ENCODE results near the gene TNNT3.

The TNNT3 gene

DNA sequence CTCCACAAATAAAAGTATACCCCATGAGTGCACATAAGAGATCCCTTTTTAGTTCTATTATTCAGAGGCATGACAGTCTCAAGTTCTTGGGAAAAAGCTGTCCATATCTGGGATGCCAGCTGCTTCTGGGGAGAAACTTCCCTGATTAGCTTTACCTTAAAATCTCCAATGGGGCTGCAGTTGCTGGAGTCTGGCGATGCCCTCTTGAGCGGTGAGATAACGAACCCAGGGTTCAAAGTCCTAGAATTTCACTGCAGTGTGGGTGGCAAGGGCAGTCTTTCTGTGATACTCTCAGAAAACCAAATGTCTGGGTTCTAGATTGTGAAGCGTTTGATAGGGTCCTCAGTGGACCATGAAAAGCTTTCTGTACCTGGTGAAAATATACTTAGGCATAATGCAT, 20.4 kb upstream of the TNNT3 start:
- no peak for DNase-seq

DNA sequence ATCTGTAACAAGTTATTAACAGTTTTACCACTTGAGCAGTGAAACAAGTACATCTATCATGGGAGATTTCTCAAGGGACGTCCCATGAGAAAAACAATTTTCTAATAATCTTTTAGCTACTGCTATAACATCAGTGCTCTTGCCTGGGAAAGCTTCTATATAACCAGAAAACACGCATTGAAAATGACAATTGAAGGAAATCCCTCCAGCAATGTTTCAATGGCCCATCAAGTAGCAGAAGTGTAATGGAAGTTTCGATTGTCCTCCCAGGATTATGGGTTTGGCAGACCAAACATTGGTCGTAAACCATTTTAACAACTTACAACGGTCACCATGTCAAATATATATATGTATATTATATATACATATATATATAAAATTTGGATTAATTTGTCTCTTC, 19.8 kb upstream of the TNNT3 start:
- no peak for DNase-seq

DNA sequence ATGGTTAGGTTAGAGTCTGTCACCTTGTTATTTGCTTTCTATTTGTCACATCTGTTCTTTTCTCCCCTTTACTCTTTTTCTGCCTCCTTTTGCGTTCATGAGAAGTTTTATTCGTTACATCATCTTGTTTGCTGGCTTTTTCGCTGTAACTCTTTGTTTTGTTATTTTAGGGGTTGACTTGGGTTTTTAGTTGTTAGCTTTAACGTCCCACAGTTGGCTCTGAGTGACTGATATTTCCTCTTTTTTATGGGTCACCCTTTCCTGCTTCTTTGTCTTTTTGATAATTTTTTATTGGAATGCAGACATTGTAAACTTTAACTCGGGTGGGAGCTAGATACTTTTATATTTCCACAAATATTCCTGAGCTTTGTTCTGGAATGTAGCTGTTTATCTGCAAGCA, 13.3 kb upstream of the TNNT3 start:
- no peak for DNase-seq

DNA sequence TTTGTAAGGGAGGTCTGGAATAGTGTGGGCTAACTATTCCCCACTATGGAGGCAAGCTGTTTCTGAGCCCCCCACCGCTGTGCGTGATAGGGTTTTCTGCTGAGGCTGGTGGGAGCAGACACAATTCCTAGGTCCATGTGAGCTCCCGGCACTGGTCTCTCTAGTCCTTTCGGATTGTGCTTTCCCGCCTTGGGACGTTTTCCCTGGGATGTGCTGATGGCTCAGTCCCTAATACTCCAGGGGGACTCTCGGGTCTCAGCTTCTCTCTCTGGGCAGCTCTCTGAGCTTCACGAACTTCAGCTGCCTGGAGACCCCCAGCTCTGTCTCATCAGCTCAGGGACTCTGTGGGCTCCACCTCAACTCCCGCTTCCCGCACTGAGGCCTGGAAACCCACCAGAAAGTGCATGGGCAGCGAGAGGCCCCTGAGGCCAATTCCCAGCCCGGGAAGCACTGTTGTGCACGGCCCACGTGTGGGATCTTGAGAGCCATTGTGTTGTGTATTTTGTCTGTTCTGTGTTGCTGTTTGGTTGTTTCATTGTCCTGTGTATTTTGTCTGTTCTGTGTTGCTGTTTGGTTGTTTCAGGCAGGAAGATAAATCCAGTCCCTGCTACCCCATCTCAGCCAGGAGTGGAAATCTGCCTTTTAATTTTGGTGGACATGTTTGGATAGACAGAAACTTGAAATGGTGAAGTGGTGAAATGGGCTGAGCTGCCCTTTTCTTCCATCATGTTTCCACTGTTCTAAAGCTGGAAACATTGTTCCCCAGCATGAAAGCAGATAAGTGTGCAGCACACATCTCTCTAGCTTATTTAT, 12.7 kb upstream of the TNNT3 start:
- DNase-seq = no peak

DNA sequence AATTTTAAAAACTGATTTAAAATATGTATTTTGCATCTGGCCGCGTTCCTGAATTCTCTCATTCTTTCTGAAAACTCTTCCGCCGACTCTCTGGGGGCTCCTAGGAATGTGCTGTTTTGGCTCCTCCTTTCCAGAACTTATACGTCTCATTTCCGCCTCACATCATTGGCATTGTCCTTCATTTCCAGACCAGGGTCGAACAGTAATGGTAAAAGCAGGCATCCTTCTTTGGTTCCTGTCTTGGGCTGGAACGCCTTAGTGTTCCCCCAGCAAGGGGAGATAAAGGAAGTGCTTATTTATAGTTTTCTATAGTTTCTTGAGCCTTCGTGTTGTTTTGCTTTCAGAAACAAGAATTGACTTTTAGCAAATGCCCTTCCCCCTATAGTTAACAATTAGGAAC, 10.9 kb upstream of the TNNT3 start:
- DNase-seq = peak; percentile 73

DNA sequence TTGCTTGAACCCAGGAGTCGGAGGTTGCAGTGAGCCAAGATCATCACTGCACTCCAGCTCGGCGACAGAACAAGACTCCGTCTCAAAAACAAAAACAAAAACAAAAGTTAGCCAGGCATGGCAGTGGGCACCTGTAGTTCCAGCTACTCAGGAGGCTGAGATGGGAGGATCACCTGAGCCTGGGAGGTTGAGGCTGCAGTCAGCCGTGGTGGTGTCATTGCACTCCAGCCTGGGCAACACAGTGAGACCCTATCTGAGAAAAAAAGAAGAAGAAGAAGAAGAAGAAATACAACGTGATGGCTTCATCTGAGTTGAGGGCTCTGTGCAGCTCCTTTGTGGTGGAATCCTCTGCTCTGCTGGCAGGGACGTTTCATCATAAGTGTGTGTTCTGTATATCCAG, 10.0 kb upstream of the TNNT3 start:
- DNase-seq = no peak

DNA sequence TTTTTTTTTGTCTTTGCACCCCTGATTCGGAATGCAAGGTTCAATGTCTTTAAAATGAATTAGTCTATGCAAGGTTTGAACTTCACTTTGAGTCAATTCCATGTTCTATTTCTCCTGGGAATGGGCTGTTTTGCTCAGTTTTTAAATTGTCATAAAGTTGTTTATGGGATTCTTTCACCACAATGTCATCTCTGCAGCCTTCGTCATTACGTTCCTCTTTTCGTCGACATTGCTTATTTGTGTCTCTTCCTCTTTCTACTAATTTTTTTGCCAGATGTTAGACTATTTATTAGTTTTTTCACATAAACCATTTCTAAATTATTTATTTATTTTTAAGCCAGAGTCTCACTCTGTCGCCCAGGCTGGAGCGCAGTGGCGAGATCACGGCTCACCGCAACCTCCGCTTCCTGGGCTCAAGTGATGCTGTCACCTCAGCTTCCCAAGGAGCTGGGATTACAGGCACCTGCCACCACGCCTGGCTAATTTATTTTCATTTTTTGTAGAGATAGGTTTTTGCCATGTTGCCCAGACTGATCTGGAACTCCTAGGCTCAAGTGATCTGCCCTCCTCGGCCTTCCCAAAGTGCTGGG, 7.1 kb upstream of the TNNT3 start:
- no peak for DNase-seq

DNA sequence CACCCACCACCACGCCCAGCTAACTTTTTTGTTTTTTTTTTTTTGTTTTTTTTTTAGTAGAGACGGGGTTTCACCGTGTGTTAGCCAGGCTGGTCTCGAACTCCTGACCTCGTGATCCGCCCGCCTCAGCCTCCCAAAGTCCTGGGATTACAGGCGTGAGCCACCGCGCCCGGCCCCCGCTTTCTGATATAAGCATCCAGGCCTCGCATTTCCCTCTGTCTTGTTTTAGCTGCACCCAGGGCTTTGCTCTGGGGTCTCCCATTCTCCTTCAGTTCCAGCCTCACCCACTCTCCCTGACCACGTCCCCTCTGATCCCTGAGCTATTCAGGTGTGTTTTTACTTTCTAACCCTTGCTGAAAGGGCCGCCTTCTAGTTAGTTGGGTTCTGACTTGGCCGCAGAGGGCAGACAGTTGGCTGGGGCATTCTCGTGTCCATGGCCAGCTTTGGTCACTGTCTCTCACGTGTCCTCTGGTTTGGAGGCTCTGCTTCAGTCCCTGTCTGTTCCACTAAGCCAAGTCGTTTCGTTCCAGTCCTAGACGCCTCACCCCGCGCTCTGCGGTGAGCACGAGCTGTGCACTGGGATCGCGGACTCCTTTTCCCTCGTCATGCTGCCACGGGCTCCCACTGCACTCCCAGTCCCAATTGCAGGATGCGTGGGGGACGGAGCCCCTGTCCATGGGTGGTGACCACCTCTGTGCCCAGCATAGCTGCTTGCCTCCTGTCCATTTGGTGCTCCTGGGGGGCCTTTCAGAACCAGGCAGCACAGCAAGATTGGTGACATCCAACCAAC, 6.0 kb upstream of the TNNT3 start:
- DNase-seq = no peak

DNA sequence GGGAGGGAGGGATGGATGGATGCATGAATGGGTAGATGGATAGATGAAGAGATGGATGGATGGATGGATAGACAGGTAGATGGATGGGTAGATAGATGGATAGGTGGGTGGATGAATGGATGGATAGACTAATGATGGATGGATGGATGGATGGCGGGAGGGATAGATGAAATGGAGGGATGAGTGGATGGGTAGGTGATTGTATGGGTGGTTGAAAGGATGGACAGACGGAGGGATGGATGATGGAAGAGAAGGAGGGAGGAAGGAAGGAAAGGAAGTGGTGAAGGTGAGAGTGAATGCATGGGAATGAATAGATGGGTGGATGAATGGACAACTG, 3.7 kb upstream of the TNNT3 start:
- DNase-seq = no peak

DNA sequence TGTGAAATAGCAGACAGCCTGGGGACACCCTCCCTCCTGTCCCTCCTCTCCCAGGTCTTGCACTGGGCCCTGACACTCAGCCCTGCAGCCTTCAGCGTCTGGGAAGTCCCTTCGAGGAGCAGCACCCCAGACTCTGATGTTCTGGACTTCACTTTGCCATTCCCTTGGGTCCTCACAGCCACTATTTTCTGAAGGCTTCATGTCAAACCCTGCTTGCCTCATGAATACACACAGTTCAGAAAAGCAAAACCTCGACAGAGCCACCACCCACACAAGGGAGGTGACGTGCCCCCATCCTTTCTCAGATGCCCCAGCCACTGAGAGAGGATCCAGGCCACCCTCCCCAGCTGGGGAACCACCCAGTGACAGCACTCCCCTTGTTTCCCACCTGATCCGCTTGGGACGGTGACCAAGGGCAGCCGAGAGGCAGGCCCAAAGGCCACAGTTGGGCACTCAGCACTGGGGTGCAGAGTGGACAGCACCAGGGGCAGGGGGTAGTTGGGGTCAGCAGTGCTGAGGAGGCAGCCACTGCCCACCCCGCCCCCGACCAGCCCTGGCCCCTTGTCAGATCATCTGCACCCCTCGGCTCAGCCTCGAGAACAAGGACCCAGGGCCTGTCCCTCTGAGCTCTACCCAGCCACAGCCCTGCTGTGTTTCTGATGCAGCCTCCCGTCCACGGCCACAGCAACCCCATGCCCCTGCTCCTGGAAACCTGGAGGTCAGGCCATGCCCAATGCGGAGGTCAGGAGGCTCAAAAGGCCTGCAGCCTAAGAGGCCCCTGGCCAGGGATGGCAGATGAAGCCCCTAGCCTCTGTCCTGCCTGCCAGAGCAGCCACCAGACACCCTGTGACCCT, 3.1 kb upstream of the TNNT3 start:
- DNase-seq = no peak

DNA sequence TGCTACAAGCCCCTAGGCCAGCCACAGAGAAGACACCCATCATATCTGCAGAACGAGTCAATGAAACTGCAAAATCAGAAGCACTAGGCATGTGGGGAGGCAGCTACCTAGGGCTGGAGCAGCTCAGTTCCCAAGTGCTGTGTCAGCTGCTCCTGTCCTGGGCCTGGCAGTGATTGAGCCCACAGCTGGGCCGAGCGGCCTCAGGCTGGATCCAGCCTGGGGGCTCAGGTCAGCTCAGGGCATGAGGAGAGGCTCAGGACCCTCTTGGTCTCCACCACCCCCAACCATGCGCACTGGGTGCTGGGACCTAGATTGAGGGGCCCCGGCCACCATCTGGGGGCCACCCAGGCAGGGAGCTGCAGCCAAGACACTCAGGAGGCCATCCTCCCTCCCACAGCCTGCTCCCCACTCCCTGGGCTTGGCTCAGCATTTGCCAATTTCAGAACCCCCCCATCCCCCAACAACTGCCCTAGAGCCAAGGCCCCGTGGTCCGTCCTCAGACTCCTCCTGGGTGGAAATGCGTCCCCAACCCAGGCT, 2.4 kb upstream of the TNNT3 start:
- DNase-seq = no peak

DNA sequence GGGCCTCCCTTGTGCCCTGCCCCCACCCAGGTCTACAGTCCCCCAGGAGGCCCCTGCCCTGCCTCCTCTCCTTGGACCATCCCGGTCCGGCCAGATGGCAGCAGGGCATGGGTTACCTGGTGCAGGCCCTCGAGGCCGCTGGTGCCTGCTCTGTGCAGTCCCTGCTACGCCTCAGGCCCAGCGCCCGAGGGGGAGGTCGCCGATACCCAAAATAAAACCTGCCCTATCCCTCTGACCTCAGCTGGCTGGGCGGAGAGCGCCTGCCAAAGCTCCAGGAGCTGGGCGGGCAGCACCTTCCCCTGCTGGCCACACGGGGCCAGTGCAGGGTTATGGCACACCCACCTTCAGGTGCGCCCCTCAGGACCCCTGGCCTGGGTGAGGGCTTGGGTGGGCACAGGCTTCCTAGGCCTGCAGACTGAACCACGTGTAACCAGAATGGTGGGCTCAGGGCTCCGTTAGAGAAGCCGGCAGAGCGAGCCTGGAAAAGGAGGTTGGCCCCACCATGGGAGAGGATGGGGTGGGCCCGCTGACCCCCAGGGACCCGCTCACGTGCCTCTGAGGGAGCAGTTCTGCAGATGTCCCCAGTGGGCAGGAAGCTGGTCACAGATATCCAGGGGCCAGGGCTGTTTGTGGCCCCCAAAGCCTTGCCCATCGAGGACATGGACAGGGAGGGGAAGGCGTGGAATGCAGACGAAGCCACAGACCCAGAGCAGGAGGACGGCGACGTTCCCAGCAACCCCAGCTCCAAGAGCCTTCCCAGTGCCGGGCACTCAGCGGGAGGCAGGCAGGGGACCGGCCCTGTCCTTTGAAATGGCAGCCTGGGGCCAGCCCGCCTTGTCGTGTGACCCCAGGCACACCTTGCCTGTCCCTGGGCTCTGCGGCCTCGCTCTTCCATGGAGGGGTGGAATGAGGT, 1.7 kb upstream of the TNNT3 start:
- DNase-seq = no peak

DNA sequence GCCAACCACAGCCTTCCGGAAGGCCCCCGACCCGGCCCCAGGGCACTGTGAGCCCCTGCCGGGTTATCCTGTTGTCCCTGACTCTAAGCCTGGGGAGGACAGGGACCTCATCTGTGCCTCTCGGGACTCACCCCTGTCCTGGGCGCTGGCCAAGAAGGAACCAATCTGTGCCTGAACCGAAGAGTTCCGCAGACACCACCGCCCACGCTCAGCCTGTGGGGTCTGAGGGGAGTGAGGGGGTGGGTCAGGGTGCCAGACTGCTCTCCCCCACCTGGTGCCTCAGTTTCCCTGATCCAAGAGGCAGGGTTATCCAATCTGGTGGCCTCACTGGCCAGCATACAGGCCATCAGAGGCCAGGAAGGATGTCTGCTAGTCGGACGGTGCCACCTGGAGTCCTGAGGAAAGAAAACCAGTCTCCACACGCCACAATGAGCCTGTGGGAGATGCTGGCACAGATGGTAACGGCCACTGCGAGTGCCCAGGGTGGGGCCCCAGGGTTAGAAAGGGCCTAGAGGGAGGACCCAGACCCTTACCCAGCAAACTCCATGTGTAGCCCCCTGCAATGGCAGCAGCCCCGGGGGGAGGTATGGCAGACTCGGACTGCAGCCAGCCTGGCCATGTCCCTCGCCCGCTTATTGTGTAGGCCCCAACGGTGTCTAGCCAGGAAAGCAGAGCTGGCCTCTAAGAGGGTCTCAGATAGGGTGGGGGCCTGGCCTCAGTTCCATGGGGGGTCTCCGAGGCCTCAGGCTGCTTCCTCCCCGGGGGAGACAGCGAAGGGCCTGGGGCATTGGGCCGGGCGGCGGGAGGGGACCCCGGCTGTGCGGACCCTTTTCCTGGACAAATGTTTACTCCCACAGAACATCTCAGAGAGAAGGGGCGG, 827 bp upstream of the TNNT3 start:
- no peak for DNase-seq

DNA sequence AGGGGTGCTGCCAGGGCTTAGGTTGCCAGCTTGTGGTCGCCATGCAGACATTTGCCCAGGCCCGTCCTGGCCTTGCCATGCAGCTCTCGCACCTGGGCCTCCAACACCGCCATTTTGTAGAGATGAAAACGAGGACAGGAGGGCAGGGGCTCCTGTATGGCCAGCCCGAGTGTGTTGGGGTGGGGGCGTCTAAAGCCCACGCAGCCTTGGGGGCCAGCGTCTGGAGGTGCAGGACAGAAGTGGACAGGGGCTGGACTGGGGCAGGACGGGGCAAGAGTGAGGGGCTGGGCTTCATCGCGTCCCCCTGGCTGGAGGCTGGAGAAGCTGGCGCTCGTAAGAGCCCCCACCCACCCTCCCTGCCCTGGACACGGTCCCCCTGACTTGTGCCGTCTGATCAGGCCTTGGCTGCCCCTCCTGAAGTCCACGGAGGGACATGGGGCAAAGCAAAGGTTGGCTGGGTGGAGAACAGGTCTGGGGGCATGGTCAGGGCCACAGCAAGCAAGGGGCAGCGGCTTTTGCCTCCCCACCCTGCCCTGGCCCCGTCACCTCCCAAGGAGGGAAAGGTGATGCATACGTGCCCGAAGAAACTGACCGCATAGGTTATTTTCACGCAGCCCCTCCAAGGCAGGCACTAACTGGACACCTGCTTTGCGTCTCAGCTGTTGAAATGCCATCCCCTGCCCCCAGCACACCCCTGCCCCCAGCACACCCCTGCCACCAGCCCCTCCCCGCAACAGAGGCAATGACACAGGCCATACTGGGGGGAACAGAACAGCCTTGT, 815 bp downstream of the TNNT3 start:
- DNase-seq = no peak

DNA sequence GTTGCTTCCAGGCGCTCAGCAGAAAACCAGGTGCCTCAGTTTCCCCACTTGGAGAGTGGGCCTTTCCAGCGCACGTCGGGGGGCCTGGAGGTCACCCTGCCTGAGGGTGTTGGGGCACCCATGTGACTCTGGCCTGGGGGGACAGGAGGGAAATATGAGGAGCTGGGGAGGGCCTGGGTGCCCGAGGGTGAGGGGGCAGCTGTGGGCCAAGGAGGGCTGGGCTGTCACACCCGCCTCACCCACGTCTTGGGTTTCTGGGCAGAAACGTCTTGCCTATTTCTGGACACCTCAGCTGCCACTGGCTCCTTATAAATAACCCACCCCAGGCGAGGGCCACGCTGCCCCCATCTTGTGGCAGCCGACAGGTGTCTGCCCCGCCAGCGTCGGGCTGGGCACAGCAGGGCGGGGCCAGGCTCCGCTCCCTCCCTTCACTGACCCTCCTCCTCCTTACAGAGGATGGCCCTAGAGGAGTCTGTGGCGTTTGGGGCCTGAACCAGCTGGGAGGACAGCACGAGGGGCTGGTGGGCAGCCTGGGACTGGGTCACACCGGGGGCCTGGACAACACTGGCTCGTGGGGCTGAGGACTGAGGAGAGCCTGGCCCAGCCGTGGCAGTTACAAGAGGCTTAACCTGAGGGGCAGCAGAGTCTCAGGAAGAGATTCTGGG, 1.5 kb downstream of the TNNT3 start:
- DNase-seq = no peak

DNA sequence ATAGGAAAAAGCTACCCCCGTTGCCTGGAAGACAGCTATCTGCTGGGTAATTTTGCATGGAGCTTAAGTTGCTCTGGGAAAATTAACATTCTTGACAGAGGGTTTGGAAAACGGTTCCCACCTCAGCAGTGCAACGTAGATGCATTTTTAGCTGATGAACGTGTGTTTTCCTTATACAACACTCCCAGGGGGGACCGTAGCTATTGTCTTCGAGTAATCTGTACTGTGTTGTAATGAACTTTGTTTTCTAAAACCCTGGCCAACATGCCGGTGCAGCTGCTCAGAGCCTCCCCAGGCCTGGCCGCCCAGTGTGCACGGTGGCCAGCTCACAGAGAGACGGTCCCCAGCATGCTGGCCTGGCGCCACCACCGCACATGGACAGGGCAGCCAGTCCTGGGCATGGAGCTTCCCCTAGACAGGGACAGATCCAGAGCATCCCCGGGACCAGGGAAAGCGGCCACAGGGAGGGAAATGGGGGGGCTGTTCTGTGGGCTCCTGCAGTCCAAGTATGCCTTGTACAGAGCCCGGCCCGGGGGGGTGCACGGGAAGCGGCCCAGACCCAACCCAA, 2.2 kb downstream of the TNNT3 start:
- DNase-seq = peak; percentile 61

DNA sequence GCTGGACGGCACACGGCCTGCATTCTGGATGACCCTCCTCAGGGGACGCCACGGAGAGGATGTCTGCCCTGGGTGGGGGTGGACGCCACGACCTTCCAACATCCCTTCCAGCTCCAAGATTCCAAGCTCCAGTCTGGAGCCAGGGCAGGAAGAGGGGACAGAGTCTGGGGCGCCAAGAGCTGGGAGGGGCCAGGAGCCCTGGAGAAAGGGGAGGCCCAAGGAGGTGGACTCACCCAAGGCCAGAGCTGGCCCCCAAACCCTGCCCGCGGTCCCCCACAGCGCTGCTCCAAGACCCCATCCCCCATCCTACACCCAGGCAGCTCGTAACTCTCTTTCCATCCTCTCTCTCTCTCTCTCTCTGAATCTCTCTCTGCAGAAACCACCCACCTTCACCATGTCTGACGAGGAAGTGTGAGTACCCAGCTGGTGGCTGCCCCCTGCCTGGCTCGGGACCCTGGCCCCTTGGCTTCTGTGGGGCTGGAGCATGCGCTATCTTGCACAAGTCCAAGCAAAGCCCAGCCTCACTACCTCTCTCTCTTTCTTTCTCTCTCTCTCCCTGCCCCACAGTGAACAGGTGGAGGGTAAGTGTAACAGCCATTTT, 3.1 kb downstream of the TNNT3 start:
- no peak for DNase-seq

DNA sequence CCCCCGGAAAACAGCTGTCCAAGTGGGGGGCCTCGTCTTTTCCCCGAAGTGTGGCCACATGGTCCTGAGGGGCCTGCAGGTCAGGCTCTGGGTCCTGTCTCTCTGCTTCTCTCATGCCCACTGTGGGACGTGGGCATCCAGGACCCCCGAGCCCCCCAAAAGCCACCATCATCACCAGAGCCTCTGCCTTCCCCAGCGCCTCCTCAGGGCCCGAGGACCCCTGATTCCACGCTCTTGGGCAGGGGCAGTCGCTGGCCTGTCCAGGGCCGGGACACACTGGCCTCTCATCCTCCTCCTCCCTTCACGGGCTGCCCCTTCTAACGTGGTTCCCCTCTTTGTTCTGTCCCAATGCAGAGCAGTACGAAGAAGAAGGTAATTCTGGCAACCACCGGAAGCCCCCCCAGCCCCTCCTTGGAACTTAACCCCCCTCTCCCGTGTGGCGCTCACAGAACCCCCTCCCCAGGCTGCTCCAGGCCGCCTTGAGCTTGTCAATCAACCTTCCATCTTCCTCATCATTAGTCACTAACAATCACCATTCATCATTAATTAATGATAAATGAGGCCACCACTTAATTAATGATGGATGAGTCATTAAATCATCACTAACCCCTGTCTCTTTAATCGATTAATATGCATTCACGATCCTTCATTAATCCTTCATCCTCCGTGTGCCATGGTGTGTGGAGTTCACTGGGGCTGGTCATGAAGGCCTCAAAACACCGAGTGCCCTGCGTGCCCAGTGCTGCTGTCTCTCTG, 3.9 kb downstream of the TNNT3 start:
- DNase-seq = no peak
